ENCODE measurements around the gene ARFGAP2. TPM values are rescaled to one million over a fixed set of nuclear protein-coding genes. Genes with fewer than 3 reads are reported as not detected.

The ARFGAP2 gene
- total RNA-seq, 1 experiment from 2014 or later, result 73.5 TPM

DNA sequence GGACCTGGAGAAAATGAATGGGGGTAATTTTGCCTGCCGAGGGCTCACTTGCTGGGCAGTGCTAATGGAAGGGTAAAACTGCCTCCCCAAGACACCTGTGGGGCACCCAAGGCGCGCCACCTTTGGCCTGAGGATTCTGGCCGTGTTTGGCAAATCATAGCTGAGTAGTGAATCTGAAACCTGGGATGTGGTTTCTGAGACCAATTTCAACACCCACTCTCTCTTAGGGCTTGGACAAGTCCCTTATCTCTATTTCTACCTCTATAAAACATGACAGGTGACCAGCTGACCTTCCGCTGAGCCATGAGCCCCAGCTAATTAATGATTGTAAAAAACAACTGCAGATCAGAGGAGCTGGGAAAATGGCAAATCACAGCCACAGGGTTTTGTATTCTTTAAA, 11.0 kb upstream of the ARFGAP2 start:
- Histone ChIP-seq H3K4me1 (ENCODE audit: control insufficient read depth in 1 of 2, insufficient read depth in 2 of 2, low read length in 2 of 2) (peaks cover 18 to 45% of the 10 kb centered on the region in 2 experiments), H3K9me2 (ENCODE audit: insufficient read depth) (no peaks in the 10 kb centered on the region), H3K4me3 (replicated peaks in 1 of 2; ENCODE audit: low read depth in 1 of 2, low read length in 2 of 2) (peak overlapping the region; percentile 51 to 94), H3K36me3 (ENCODE audit: control insufficient read depth in 1 of 2, insufficient read depth in 2 of 2, low read length in 2 of 2) (no peaks in the 10 kb centered on the region), H4K20me1 (ENCODE audit: insufficient read depth) (no peaks in the 10 kb centered on the region), H3K4me2 (ENCODE audit: low read length) (peak overlapping the region; percentile 96), H3K9ac (ENCODE audit: low read length) (peak overlapping the region; percentile 91), H3K27me3 (ENCODE audit: insufficient read depth, low read length) (no peaks in the 10 kb centered on the region), H3K9me3 (ENCODE audit: control insufficient read depth in 1 of 2, insufficient read depth in 1 of 2, low read depth in 1 of 2, low read length in 2 of 2) (no peaks in the 10 kb centered on the region), H2AFZ (ENCODE audit: low read depth, low read length, poor library complexity, severe bottlenecking) (no peak overlapping the region), H3K79me2 (ENCODE audit: insufficient read depth, low read length) (peaks cover 27% of the 10 kb centered on the region), H3K27ac (ENCODE audit: low read depth, low read length) (peak overlapping the region; percentile 96; the same call in 1 of the 2 replicates)
- BruUV-seq (replicated peaks), result no TSS peak
- DNase-seq (ENCODE audit: low read depth, low spot score) (no peak), ATAC-seq (no peak)
- RAD21 ChIA-PET (ENCODE audit: low non-redundant PET in 1 of 2, low total read pairs in 2 of 2, uncharacterized antibody in 2 of 2, unreplicated experiment in 2 of 2), result no interaction called here
- CTCF ChIA-PET, result interaction anchor here (1.0 to 1.5 kb wide), 2 partner anchors 27 to 167 kb away, joined by 5 to 6 read pairs; partner anchors contain the start of gene DDB2
- no peak for TF ChIP-seq TCF7L2 (IDR thresholded peaks at IDR 0.05; ENCODE audit: borderline replicate concordance, extremely low read depth, insufficient read depth, insufficient read length)
- TF ChIP-seq YY1 (IDR thresholded peaks at IDR 0.05; ENCODE audit: extremely low read depth, insufficient replicate concordance, low read depth, low read length), result no peak
- TF ChIP-seq JUND (IDR thresholded peaks at IDR 0.05), result no peak
- TF ChIP-seq ATF3 (IDR thresholded peaks at IDR 0.05), result no peak
- no peak for TF ChIP-seq EZH2 (IDR thresholded peaks at IDR 0.05)
- no peak for TF ChIP-seq EGR1 (IDR thresholded peaks at IDR 0.05; ENCODE audit: low read depth)
- no peak for TF ChIP-seq ZFX (IDR thresholded peaks at IDR 0.05)
- TF ChIP-seq, protein P1, sequence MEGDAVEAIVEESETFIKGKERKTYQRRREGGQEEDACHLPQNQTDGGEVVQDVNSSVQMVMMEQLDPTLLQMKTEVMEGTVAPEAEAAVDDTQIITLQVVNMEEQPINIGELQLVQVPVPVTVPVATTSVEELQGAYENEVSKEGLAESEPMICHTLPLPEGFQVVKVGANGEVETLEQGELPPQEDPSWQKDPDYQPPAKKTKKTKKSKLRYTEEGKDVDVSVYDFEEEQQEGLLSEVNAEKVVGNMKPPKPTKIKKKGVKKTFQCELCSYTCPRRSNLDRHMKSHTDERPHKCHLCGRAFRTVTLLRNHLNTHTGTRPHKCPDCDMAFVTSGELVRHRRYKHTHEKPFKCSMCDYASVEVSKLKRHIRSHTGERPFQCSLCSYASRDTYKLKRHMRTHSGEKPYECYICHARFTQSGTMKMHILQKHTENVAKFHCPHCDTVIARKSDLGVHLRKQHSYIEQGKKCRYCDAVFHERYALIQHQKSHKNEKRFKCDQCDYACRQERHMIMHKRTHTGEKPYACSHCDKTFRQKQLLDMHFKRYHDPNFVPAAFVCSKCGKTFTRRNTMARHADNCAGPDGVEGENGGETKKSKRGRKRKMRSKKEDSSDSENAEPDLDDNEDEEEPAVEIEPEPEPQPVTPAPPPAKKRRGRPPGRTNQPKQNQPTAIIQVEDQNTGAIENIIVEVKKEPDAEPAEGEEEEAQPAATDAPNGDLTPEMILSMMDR (IDR thresholded peaks at IDR 0.05 in 2 of 3, conservative IDR thresholded peaks at IDR 0.05 in 1 of 3; ENCODE audit: borderline replicate concordance in 1 of 3, insufficient read depth in 1 of 3, low read depth in 2 of 3, low read length in 2 of 3), result no peak
- no peak for TF ChIP-seq POLR2AphosphoS5 (IDR thresholded peaks at IDR 0.05; ENCODE audit: low read depth, low read length)
- no peak for TF ChIP-seq SRF (IDR thresholded peaks at IDR 0.05; ENCODE audit: low read depth)
- TF ChIP-seq, protein P2, sequence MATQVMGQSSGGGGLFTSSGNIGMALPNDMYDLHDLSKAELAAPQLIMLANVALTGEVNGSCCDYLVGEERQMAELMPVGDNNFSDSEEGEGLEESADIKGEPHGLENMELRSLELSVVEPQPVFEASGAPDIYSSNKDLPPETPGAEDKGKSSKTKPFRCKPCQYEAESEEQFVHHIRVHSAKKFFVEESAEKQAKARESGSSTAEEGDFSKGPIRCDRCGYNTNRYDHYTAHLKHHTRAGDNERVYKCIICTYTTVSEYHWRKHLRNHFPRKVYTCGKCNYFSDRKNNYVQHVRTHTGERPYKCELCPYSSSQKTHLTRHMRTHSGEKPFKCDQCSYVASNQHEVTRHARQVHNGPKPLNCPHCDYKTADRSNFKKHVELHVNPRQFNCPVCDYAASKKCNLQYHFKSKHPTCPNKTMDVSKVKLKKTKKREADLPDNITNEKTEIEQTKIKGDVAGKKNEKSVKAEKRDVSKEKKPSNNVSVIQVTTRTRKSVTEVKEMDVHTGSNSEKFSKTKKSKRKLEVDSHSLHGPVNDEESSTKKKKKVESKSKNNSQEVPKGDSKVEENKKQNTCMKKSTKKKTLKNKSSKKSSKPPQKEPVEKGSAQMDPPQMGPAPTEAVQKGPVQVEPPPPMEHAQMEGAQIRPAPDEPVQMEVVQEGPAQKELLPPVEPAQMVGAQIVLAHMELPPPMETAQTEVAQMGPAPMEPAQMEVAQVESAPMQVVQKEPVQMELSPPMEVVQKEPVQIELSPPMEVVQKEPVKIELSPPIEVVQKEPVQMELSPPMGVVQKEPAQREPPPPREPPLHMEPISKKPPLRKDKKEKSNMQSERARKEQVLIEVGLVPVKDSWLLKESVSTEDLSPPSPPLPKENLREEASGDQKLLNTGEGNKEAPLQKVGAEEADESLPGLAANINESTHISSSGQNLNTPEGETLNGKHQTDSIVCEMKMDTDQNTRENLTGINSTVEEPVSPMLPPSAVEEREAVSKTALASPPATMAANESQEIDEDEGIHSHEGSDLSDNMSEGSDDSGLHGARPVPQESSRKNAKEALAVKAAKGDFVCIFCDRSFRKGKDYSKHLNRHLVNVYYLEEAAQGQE (IDR thresholded peaks at IDR 0.05; ENCODE audit: low read depth), result no peak
- no peak for TF ChIP-seq SP1 (IDR thresholded peaks at IDR 0.05; ENCODE audit: low read depth)
- TF ChIP-seq FOSL1 (IDR thresholded peaks at IDR 0.05; ENCODE audit: low read depth), result no peak
- no peak for TF ChIP-seq ELF1 (IDR thresholded peaks at IDR 0.05; ENCODE audit: borderline replicate concordance, low read depth)
- TF ChIP-seq, protein P3, sequence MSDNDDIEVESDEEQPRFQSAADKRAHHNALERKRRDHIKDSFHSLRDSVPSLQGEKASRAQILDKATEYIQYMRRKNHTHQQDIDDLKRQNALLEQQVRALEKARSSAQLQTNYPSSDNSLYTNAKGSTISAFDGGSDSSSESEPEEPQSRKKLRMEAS (IDR thresholded peaks at IDR 0.05), result no peak
- no peak for TF ChIP-seq CBX3 (IDR thresholded peaks at IDR 0.05; ENCODE audit: low read depth)
- no peak for TF ChIP-seq POLR2A (IDR thresholded peaks at IDR 0.05; ENCODE audit: borderline replicate concordance, extremely low read depth, insufficient read depth, insufficient read length)
- no peak for TF ChIP-seq CEBPB (IDR thresholded peaks at IDR 0.05; ENCODE audit: low read depth)
- POLR2A ChIA-PET, result interaction anchor here (3.8 kb wide), 1 partner anchor 27 kb away, joined by 29 read pairs; the partner anchor contains the start of gene DDB2
- intact Hi-C loops (cut with micrococcal nuclease), result loop anchor here (1.0 kb wide), 1 partner anchor 27 kb away; the partner anchor contains the start of gene DDB2
